ENCODE measurements around the gene KPNA3.

The KPNA3 gene

GRCh38 chr13:49802426-49802825 lies 9.9 kb upstream of the KPNA3 start:
- Histone ChIP-seq H3K4me3 (replicated peaks; ENCODE audit: low read depth, low read length) (no peak overlapping the region), H3K36me3 (ENCODE audit: control insufficient read depth, insufficient read depth, low read length) (no peaks in the 10 kb centered on the region), H3K27me3 (replicated peaks; ENCODE audit: control insufficient read depth, insufficient read depth, low read length) (no peaks in the 10 kb centered on the region)
- TF ChIP-seq CTCF (IDR thresholded peaks at IDR 0.05; ENCODE audit: insufficient read depth, low read length, poor library complexity, severe bottlenecking), result no peak
- no peak for DNase-seq (ENCODE audit: extremely low read depth, insufficient read length)

- Histone ChIP-seq H3K36me3 (ENCODE audit: control insufficient read depth, insufficient read depth, low read length) (no peaks in the 10 kb centered on the region), H3K27me3 (replicated peaks; ENCODE audit: control insufficient read depth, insufficient read depth, low read length) (no peaks in the 10 kb centered on the region), H3K4me3 (replicated peaks; ENCODE audit: low read depth, low read length) (peak overlapping the region; percentile 85)
- DNase-seq (ENCODE audit: extremely low read depth, insufficient read length), result peak; percentile 76
- no peak for TF ChIP-seq CTCF (IDR thresholded peaks at IDR 0.05; ENCODE audit: insufficient read depth, low read length, poor library complexity, severe bottlenecking)
Observed at GRCh38 chr13:49791711-49792549, 552 bp downstream of the KPNA3 start.

GRCh38 chr13:49791315-49791710 lies 1.2 kb downstream of the KPNA3 start:
- peak; percentile 37 for TF ChIP-seq CTCF (IDR thresholded peaks at IDR 0.05; ENCODE audit: insufficient read depth, low read length, poor library complexity, severe bottlenecking)
- DNase-seq (ENCODE audit: extremely low read depth, insufficient read length), result no peak
- Histone ChIP-seq H3K36me3 (ENCODE audit: control insufficient read depth, insufficient read depth, low read length) (no peaks in the 10 kb centered on the region), H3K4me3 (replicated peaks; ENCODE audit: low read depth, low read length) (peak overlapping the region; percentile 85), H3K27me3 (replicated peaks; ENCODE audit: control insufficient read depth, insufficient read depth, low read length) (no peaks in the 10 kb centered on the region)

- no peaks in the 10 kb centered on the region for H3K27me3 ChIP-seq (replicated peaks; ENCODE audit: control insufficient read depth, insufficient read depth, low read length)
- no peak for TF ChIP-seq CTCF (IDR thresholded peaks at IDR 0.05; ENCODE audit: insufficient read depth, low read length, poor library complexity, severe bottlenecking)
- no peak overlapping the region for H3K4me3 ChIP-seq (replicated peaks; ENCODE audit: low read depth, low read length)
- no peak for DNase-seq (ENCODE audit: extremely low read depth, insufficient read length)
- H3K36me3 ChIP-seq (ENCODE audit: control insufficient read depth, insufficient read depth, low read length), result no peaks in the 10 kb centered on the region
Observed at GRCh38 chr13:49789968-49790367, 2.5 kb downstream of the KPNA3 start.

DNA sequence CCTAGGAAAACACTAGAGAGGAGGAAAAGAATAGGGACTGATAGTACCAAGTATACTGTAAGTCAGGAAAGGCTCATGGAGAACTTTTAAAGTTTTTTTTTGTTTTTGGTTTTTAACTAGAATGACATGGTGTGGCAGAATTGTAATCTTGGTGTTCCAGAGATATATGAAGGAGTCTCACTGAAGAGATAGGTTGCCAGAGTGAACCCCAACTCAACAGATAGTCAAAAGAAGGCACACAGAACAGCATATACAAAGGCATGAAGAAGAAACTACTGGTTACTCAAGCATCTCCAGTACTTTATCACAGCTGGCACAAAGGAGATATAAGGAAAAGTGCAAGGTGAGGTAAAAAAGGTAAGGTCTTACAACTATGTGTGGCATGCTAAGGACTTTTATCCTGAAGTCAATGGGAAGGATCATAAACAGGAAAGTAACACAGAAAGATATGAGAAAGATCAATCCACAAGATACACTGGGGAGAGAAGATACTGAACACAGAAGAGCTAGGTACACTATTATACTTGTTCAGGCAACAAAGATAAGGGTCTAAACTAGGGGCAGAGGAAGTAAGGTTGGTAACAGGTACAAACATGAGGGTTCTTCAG lies 6.0 kb downstream of the KPNA3 start:
- H3K36me3 ChIP-seq (ENCODE audit: control insufficient read depth, insufficient read depth, low read length), result no peaks in the 10 kb centered on the region
- no peak for TF ChIP-seq CTCF (IDR thresholded peaks at IDR 0.05; ENCODE audit: insufficient read depth, low read length, poor library complexity, severe bottlenecking)
- H3K4me3 ChIP-seq (replicated peaks; ENCODE audit: low read depth, low read length), result no peak overlapping the region
- DNase-seq (ENCODE audit: extremely low read depth, insufficient read length), result no peak
- H3K27me3 ChIP-seq (replicated peaks; ENCODE audit: control insufficient read depth, insufficient read depth, low read length), result no peaks in the 10 kb centered on the region
